HEK293 (cell line): ENCODE measurements around the gene MEGF8.

Experiments used
- CTCF ChIA-PET: fragments of 350-600 bp; formaldehyde crosslinking; extraction: SDS; loops from one replicate; lab custom pipeline; 2021; ENCODE audit warnings: antibody characterized with exemption; lab: Yijun Ruan, JAX
- POLR2A ChIA-PET: fragments of 300-600 bp; formaldehyde crosslinking; extraction: SDS; loops from one replicate; lab custom pipeline; 2020; ENCODE audit warnings: antibody characterized with exemption, inconsistent platforms; lab: Yijun Ruan, JAX
- H3K27ac ChIP-seq: fragments of 200-500 bp; sonication (Bioruptor generic); 2 replicates; pipeline ENCODE4 v1.5.1; 2014; ENCODE audit warnings: low read depth, low read length, control low read depth, inconsistent platforms; ENCODE audit errors: extremely low read depth
- H3K36me3 ChIP-seq, 2 experiments: fragments of 200-500 bp in 1 of 2; sonication (Bioruptor generic) in 1 of 2; 1 replicate in 1 of 2; 2 replicates in 1 of 2; pipeline ENCODE4 v1.5.1; 2014 to 2017; ENCODE audit warnings: inconsistent platforms in 2 of 2, low read length in 2 of 2; ENCODE audit not compliant: control insufficient read depth in 2 of 2, insufficient read depth in 1 of 2
- H3K4me1 ChIP-seq: fragments of 200-500 bp; sonication (Bioruptor generic); 2 replicates; pipeline ENCODE4 v1.5.1; 2014; ENCODE audit warnings: mild to moderate bottlenecking, low read length, inconsistent platforms; ENCODE audit not compliant: control insufficient read depth, insufficient read depth
- H3K4me3 ChIP-seq: 2 replicates; pipeline ENCODE4 v1.5.1; 2011; ENCODE audit warnings: low read depth, mild to moderate bottlenecking, control low read depth, low read length, moderate library complexity
- H3K9me3 ChIP-seq: fragments of 200-500 bp; sonication (Bioruptor generic); 2 replicates; pipeline ENCODE4 v1.5.1; 2014; ENCODE audit warnings: low read depth, low read length, inconsistent platforms; ENCODE audit not compliant: control insufficient read depth, insufficient read depth
- FEZF1 ChIP-seq: fragments of 450-650 bp; formaldehyde crosslinking; IDR thresholded peaks from 2 replicates; pipeline ENCODE4 v1.5.1; 2016; ENCODE audit warnings: missing biosample characterization, missing genetic modification characterization
- MEIS1 ChIP-seq: sonication (generic); formaldehyde crosslinking; IDR thresholded peaks from 2 replicates; pipeline ENCODE4 v1.8.1; 2022; ENCODE audit warnings: missing genetic modification reagents, mild to moderate bottlenecking, borderline replicate concordance
- MZF1 ChIP-seq: fragments of 450-650 bp; formaldehyde crosslinking; IDR thresholded peaks from 2 replicates; pipeline ENCODE4 v1.5.1; 2017; ENCODE audit warnings: missing biosample characterization, missing genetic modification characterization, borderline replicate concordance
- REST ChIP-seq: fragments of 450-650 bp; formaldehyde crosslinking; IDR thresholded peaks from 2 replicates; pipeline ENCODE4 v1.5.1; 2016; ENCODE audit warnings: missing biosample characterization, missing genetic modification characterization
- TRIM28 ChIP-seq: IDR thresholded peaks from 2 replicates; pipeline ENCODE4 v1.6.1; 2011; ENCODE audit warnings: low read length, control low read depth, borderline replicate concordance
- ZBTB7A ChIP-seq: fragments of 450-650 bp; formaldehyde crosslinking; IDR thresholded peaks from 2 replicates; pipeline ENCODE4 v1.5.1; 2016; ENCODE audit warnings: low read depth, missing biosample characterization, missing genetic modification characterization
- ZFP3 ChIP-seq: fragments of 450-650 bp; formaldehyde crosslinking; IDR thresholded peaks from 2 replicates; pipeline ENCODE4 v1.5.1; 2016; ENCODE audit warnings: low read depth, missing biosample characterization, missing genetic modification characterization
- ZNF132 ChIP-seq: fragments of 450-650 bp; formaldehyde crosslinking; IDR thresholded peaks from 2 replicates; pipeline ENCODE4 v1.5.1; 2017; ENCODE audit warnings: missing biosample characterization, missing genetic modification characterization, borderline replicate concordance
- ZNF146 ChIP-seq: fragments of 450-650 bp; formaldehyde crosslinking; IDR thresholded peaks from 2 replicates; pipeline ENCODE4 v1.5.1; 2016; ENCODE audit warnings: missing biosample characterization, missing genetic modification characterization
- ZNF175 ChIP-seq: fragments of 450-650 bp; formaldehyde crosslinking; IDR thresholded peaks from 2 replicates; pipeline ENCODE4 v1.5.1; 2016; ENCODE audit warnings: missing biosample characterization, missing genetic modification characterization
- ZNF621 ChIP-seq: fragments of 450-650 bp; formaldehyde crosslinking; IDR thresholded peaks from 2 replicates; pipeline ENCODE4 v1.5.1; 2017; ENCODE audit warnings: missing biosample characterization, missing genetic modification characterization
- ZNF692 ChIP-seq: fragments of 450-650 bp; formaldehyde crosslinking; IDR thresholded peaks from 2 replicates; pipeline ENCODE4 v1.5.1; 2016; ENCODE audit warnings: missing biosample characterization, missing genetic modification characterization
- ZNF704 ChIP-seq: fragments of 450-650 bp; formaldehyde crosslinking; IDR thresholded peaks from 2 replicates; pipeline ENCODE4 v1.5.1; 2016; ENCODE audit warnings: missing biosample characterization, missing genetic modification characterization
- TF ChIP-seq, protein P1 (sequence below): IDR thresholded peaks from 2 replicates; pipeline ENCODE4 v1.6.1; 2011; ENCODE audit warnings: mild to moderate bottlenecking, low read depth, low read length, borderline replicate concordance
- TF ChIP-seq, protein P2 (sequence below): fragments of 450-650 bp; formaldehyde crosslinking; optimal IDR thresholded peaks from 2 replicates; pipeline ENCODE3; 2016; ENCODE audit warnings: missing biosample characterization, mild to moderate bottlenecking, missing genetic modification characterization

MEGF8 gene

GRCh38 chr19:42344336-42344893 is 19.0 kb downstream of the MEGF8 start:
- Histone ChIP-seq H3K36me3 (peaks cover 55 to 81% of the 10 kb centered on the region in 2 experiments), H3K9me3 (no peaks in the 10 kb centered on the region), H3K4me3 (no peak overlapping the region), H3K4me1 (no peaks in the 10 kb centered on the region), H3K27ac (no peak overlapping the region)
- ChIA-PET CTCF (interaction anchor here (0.6 to 2.9 kb wide), 5 partner anchors 14 to 94 kb away, joined by 4 to 12 read pairs (median 4); no protein-coding TSS in a partner anchor), POLR2A (no interaction called here)
- TF ChIP-seq MZF1 (no peak), TRIM28 (no peak), ZNF175 (no peak), REST (tag by site-specific recombination) (no peak), MEIS1 (no peak), ZNF132 (tag by site-specific recombination) (no peak), ZNF692 (tag by site-specific recombination) (no peak), ZFP3 (tag by site-specific recombination) (no peak), ZNF621 (tag by site-specific recombination) (no peak)
- TF ChIP-seq, protein P1, sequence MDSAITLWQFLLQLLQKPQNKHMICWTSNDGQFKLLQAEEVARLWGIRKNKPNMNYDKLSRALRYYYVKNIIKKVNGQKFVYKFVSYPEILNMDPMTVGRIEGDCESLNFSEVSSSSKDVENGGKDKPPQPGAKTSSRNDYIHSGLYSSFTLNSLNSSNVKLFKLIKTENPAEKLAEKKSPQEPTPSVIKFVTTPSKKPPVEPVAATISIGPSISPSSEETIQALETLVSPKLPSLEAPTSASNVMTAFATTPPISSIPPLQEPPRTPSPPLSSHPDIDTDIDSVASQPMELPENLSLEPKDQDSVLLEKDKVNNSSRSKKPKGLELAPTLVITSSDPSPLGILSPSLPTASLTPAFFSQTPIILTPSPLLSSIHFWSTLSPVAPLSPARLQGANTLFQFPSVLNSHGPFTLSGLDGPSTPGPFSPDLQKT, result no peak

DNA sequence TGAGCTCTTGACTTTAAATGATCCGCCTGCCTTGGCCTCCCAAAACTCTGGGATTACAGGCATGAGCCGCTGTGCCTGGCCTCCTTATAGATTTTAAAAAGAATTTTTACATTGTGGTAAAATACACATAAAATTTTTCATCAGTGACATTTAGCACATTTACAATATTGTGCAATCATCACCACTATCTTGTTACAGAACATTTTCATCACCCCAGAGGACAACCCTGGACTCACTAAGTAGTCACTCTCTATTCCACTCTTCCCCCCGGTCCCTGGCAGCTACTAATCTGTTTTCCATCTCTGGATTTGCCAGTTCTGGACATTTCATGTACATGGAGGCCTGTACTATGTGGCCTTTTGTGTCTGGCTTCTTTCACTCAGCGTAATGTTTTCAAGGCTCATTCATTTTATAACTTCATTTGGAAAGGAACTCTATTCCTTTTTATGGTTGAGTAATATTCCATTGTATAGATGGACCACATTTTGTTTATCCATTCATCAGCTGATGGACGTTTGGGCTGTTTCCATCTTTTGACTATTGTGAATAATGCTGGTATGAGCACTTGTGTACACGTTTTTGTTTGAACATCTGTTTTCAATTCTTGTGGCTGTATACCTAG is 19.9 kb downstream of the MEGF8 start:
- POLR2A ChIA-PET, result no interaction called here

GRCh38 chr19:42348211-42348610 is 22.8 kb downstream of the MEGF8 start:
- Histone ChIP-seq H3K36me3 (peaks cover 51 to 59% of the 10 kb centered on the region in 2 experiments), H3K27ac (no peak overlapping the region), H3K4me1 (no peaks in the 10 kb centered on the region), H3K4me3 (no peak overlapping the region), H3K9me3 (no peaks in the 10 kb centered on the region)
- ChIA-PET CTCF (interaction anchor here (1.4 kb wide), 1 partner anchor 13 kb away, joined by 4 read pairs; no protein-coding TSS in a partner anchor), POLR2A (no interaction called here)
- TF ChIP-seq ZNF692 (tag by site-specific recombination) (no peak), FEZF1 (tag by site-specific recombination) (no peak), ZNF704 (no peak)

More for the DNA sequence above, 19.9 kb downstream of the MEGF8 start:
- Histone ChIP-seq H3K27ac (no peak overlapping the region), H3K4me3 (no peak overlapping the region), H3K4me1 (no peaks in the 10 kb centered on the region), H3K9me3 (no peaks in the 10 kb centered on the region), H3K36me3 (peaks cover 59 to 80% of the 10 kb centered on the region in 2 experiments)
- no peak for TF ChIP-seq ZBTB7A (tag by site-specific recombination)
- peak; percentile 92 for TF ChIP-seq ZNF146 (tag by site-specific recombination)
- TF ChIP-seq, protein P2, sequence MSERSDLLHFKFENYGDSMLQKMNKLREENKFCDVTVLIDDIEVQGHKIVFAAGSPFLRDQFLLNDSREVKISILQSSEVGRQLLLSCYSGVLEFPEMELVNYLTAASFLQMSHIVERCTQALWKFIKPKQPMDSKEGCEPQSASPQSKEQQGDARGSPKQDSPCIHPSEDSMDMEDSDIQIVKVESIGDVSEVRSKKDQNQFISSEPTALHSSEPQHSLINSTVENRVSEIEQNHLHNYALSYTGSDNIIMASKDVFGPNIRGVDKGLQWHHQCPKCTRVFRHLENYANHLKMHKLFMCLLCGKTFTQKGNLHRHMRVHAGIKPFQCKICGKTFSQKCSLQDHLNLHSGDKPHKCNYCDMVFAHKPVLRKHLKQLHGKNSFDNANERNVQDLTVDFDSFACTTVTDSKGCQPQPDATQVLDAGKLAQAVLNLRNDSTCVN, result no peak
- CTCF ChIA-PET, result interaction anchor here (0.6 to 1.0 kb wide), 4 partner anchors 9 to 93 kb away, joined by 3 to 4 read pairs (median 4); no protein-coding TSS in a partner anchor
